Parathyroid adenoma (tissue), 2 donors: ENCODE data around the gene MFF.

Experiments used
- H2AFZ ChIP-seq: fragments of 300-600 bp; sonication (generic); one replicate; pipeline ENCODE4 v1.7.0; 2017; ENCODE audit warnings: antibody characterized with exemption, mild to moderate bottlenecking
- H3K27ac ChIP-seq: fragments of 300-600 bp; sonication (generic); one replicate; pipeline ENCODE4 v1.7.0; 2017
- H3K27me3 ChIP-seq: fragments of 300-600 bp; sonication (generic); one replicate; pipeline ENCODE4 v1.7.0; 2017; ENCODE audit warnings: low read length; ENCODE audit not compliant: control insufficient read depth, insufficient read depth
- H3K36me3 ChIP-seq: fragments of 300-600 bp; sonication (generic); one replicate; pipeline ENCODE4 v1.7.0; 2017; ENCODE audit warnings: low read length; ENCODE audit not compliant: control insufficient read depth, insufficient read depth
- H3K4me1 ChIP-seq: fragments of 300-600 bp; sonication (generic); one replicate; pipeline ENCODE4 v1.7.0; 2017; ENCODE audit warnings: control low read depth
- H3K4me2 ChIP-seq: fragments of 300-600 bp; sonication (generic); one replicate; pipeline ENCODE4 v1.7.0; 2017; ENCODE audit warnings: low read length
- H3K4me3 ChIP-seq: fragments of 300-600 bp; sonication (generic); one replicate; pipeline ENCODE4 v1.7.0; 2017; ENCODE audit warnings: low read depth, low read length
- H3K79me2 ChIP-seq: fragments of 300-600 bp; sonication (generic); one replicate; pipeline ENCODE4 v1.7.0; 2017; ENCODE audit warnings: control low read depth
- H3K9ac ChIP-seq: fragments of 300-600 bp; sonication (generic); one replicate; pipeline ENCODE4 v1.7.0; 2017; ENCODE audit warnings: mild to moderate bottlenecking
- H3K9me3 ChIP-seq: fragments of 300-600 bp; sonication (generic); one replicate; pipeline ENCODE4 v1.7.0; 2017; ENCODE audit warnings: low read length; ENCODE audit not compliant: control insufficient read depth
- TF ChIP-seq, protein P1 (sequence below): fragments of 300-600 bp; sonication (generic); IDR thresholded peaks from one replicate; pipeline ENCODE4 v1.7.0; 2017; ENCODE audit warnings: antibody characterized with exemption, mild to moderate bottlenecking
- donor health status: primary hyperparathyroidism.

MFF gene, protein sequence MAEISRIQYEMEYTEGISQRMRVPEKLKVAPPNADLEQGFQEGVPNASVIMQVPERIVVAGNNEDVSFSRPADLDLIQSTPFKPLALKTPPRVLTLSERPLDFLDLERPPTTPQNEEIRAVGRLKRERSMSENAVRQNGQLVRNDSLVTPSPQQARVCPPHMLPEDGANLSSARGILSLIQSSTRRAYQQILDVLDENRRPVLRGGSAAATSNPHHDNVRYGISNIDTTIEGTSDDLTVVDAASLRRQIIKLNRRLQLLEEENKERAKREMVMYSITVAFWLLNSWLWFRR

DNA sequence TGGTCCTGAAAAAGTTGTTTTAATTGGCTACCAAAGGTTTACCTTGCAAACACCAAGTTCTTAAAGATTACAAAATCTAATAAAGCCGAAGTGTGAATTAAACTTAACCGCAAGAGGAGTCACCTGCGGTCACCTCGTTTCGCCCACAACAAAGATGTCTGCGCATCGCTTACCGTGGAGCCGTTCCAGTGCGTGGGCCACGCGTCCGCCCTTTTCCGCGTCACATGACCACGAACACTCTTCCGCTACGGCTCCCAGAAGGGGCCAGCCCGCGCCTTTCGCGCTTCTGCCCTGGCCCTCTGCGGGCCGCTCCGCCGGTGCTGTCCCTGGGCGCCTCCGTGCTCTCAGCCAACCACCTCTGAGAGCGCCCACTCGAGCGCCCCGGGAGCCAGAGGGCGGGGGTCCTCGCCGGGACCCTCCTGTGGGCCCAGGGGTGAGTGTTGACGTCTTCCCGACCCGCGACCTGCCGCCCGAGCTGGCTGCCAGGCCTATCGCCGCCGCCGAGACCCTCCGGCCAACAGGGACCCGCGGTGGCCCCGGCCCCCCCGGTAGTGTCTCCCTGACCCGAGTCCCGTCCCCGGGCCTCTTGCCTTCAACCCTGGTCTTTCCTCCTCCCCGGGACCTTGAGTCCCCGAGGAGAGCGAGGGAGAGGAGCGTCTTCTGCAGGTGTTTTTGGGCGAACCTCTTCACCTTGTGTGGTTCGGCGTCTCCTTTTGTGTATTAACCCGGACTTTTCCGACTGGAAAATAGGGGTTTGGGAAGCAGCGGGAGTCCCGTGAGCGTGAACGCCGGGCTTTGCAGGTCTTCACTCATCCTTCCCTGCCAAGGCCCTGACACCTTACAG is at the start of gene MFF:
Gene MFF (plus strand): TSS at position 257 of the 844 bp plus-strand sequence. CDS start 5,415 bp downstream, outside the sequence.
- TF ChIP-seq, protein P1, sequence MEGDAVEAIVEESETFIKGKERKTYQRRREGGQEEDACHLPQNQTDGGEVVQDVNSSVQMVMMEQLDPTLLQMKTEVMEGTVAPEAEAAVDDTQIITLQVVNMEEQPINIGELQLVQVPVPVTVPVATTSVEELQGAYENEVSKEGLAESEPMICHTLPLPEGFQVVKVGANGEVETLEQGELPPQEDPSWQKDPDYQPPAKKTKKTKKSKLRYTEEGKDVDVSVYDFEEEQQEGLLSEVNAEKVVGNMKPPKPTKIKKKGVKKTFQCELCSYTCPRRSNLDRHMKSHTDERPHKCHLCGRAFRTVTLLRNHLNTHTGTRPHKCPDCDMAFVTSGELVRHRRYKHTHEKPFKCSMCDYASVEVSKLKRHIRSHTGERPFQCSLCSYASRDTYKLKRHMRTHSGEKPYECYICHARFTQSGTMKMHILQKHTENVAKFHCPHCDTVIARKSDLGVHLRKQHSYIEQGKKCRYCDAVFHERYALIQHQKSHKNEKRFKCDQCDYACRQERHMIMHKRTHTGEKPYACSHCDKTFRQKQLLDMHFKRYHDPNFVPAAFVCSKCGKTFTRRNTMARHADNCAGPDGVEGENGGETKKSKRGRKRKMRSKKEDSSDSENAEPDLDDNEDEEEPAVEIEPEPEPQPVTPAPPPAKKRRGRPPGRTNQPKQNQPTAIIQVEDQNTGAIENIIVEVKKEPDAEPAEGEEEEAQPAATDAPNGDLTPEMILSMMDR: peak; percentile 33
- Histone ChIP-seq H3K4me3 (peak within 1 kb of the TSS; percentile 95), H3K79me2 (peaks cover 23% of the 10 kb centered on the region), H3K4me2 (peak within 1 kb of the TSS; percentile 42), H3K36me3 (no peaks in the 10 kb centered on the region), H3K27ac (peak within 1 kb of the TSS; percentile 79), H3K9ac (peak within 1 kb of the TSS; percentile 79), H3K4me1 (peaks cover 8% of the 10 kb centered on the region), H3K9me3 (no peaks in the 10 kb centered on the region), H3K27me3 (no peaks in the 10 kb centered on the region), H2AFZ (peak within 1 kb of the TSS; percentile 98)

DNA sequence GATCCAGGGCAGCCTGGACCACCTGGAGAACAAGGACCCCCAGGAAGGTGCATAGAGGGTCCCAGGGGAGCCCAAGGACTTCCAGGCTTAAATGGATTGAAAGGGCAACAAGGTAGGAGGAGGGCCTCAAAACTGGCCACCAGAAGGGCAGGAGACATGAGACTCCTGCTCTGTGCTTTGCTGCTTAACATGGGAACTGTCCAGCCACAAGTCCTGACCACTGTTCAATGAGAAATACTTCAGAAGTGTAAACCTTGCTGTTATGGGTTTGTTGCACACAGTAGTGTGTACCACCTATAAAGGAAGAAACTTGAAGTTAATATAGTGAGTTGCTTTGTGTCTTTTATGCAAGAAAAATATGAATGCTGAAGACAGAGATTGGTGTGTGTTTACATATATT is 44.2 kb upstream of the MFF start:
- Histone ChIP-seq H2AFZ (no peak overlapping the region), H3K9ac (no peak overlapping the region), H3K4me1 (no peaks in the 10 kb centered on the region), H3K27ac (no peak overlapping the region), H3K9me3 (no peaks in the 10 kb centered on the region), H3K79me2 (no peaks in the 10 kb centered on the region), H3K36me3 (no peaks in the 10 kb centered on the region), H3K4me2 (no peak overlapping the region), H3K4me3 (no peak overlapping the region), H3K27me3 (no peaks in the 10 kb centered on the region)
- TF ChIP-seq, protein P1: no peak

DNA sequence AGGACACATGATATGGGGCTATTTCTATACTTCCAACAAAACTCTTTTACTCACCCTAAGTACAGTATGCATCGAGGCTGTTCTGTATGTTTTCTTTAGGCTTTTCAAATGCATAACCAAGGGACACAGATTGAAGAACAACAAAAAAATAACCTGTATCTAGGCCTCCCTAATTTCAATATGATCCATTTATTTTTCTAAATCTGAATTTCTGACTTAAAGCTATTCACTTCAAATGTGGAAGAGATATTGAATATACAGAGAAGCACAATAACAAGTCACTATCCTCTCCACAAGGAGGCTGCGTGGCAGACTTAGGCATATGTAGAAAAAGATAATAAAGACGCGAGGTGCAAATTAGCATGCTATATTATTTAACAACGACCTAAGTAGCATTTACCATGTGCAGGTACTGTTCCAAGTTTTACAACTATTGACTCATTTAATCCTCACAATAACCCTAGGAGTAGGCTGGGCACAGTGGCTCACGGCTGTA is 39.3 kb upstream of the MFF start:
- H2AFZ ChIP-seq: no peak overlapping the region
- no peak overlapping the region for H3K4me3 ChIP-seq
- H3K79me2 ChIP-seq: no peaks in the 10 kb centered on the region
- H3K4me1 ChIP-seq: no peaks in the 10 kb centered on the region
- H3K27me3 ChIP-seq: no peaks in the 10 kb centered on the region
- H3K9ac ChIP-seq: no peak overlapping the region
- no peaks in the 10 kb centered on the region for H3K36me3 ChIP-seq
- H3K4me2 ChIP-seq: no peak overlapping the region
- TF ChIP-seq, protein P1: no peak
- H3K9me3 ChIP-seq: no peaks in the 10 kb centered on the region
- H3K27ac ChIP-seq: no peak overlapping the region

DNA sequence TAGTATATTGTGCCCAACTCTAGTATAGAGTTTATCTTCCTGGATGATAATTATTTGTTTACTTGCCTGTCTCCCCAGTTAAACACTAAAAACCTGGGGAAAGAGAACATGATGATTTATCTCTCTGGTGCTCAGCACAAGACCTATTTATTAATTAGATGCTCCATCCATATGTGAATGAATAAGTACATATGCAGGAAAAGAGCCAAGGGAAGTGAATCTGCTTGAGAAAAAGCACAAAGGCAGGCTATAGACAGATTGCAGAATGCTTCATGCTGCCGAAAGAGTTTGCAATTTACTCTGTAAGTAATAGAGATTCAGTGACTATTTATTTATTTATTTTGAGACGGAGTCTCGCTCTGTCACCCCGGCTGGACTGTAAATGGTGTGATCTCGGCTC is 37.3 kb upstream of the MFF start:
- TF ChIP-seq, protein P1: no peak
- no peak overlapping the region for H2AFZ ChIP-seq

More for the DNA sequence above, 37.3 kb upstream of the MFF start:
- no peaks in the 10 kb centered on the region for H3K4me1 ChIP-seq
- H3K36me3 ChIP-seq: no peaks in the 10 kb centered on the region
- H3K27ac ChIP-seq: no peak overlapping the region
- no peak overlapping the region for H3K9ac ChIP-seq
- no peak overlapping the region for H3K4me2 ChIP-seq
- no peaks in the 10 kb centered on the region for H3K9me3 ChIP-seq
- H3K4me3 ChIP-seq: no peak overlapping the region
- H3K27me3 ChIP-seq: no peaks in the 10 kb centered on the region
- H3K79me2 ChIP-seq: no peaks in the 10 kb centered on the region
